CD4-positive, alpha-beta T cell treated with Interleukin-2 at 100 ng/mL for 4 hours (primary cell): ENCODE data around the gene C2CD4C.
A peak's percentile ranks its signal among the peaks of the same experiment; 100 is the strongest.
"Not testable (repeated sequence)": the region's sequence is repeated elsewhere in the genome, so short reads cannot be mapped to it uniquely, and the experiment has no call there.

Source experiments
- DNase-seq: peaks from one replicate; pipeline ENCODE4 v3.0.0-alpha.2; 2020; ENCODE audit warnings: low spot score

The C2CD4C gene

GRCh38 chr19:398719-399118, 10.2 kb downstream of the C2CD4C start:
- no peak for DNase-seq

GRCh38 chr19:397941-398706, 10.8 kb downstream of the C2CD4C start:
- no peak for DNase-seq

- no peak for DNase-seq
Observed at GRCh38 chr19:397321-397720, 11.6 kb downstream of the C2CD4C start.

- DNase-seq: no peak
Observed at GRCh38 chr19:395467-395866, 13.5 kb downstream of the C2CD4C start.

GRCh38 chr19:394857-395256, 14.1 kb downstream of the C2CD4C start:
- DNase-seq: not testable (repeated sequence)

GRCh38 chr19:393560-393959, 15.4 kb downstream of the C2CD4C start:
- DNase-seq: not testable (repeated sequence)

- no peak for DNase-seq
Observed at GRCh38 chr19:392375-392970, 16.5 kb downstream of the C2CD4C start.

- DNase-seq: no peak
Observed at GRCh38 chr19:391726-392374, 17.1 kb downstream of the C2CD4C start.

GRCh38 chr19:391207-391557, 17.8 kb downstream of the C2CD4C start:
- DNase-seq: no peak

- DNase-seq: no peak
Observed at GRCh38 chr19:390386-391206, 18.4 kb downstream of the C2CD4C start.

GRCh38 chr19:389935-390289, 19.0 kb downstream of the C2CD4C start:
- no peak for DNase-seq

- DNase-seq: no peak
Observed at GRCh38 chr19:389255-389934, 19.6 kb downstream of the C2CD4C start.

- DNase-seq: no peak
Observed at GRCh38 chr19:388691-389090, 20.3 kb downstream of the C2CD4C start.

- DNase-seq: no peak
Observed at GRCh38 chr19:387777-388176, 21.2 kb downstream of the C2CD4C start.

- not testable (repeated sequence) for DNase-seq
Observed at GRCh38 chr19:386632-387301, 22.2 kb downstream of the C2CD4C start.

- not testable (repeated sequence) for DNase-seq
Observed at GRCh38 chr19:386189-386588, 22.8 kb downstream of the C2CD4C start.

- DNase-seq: no peak
Observed at GRCh38 chr19:384799-385169, 24.2 kb downstream of the C2CD4C start.

- no peak for DNase-seq
Observed at GRCh38 chr19:383922-384798, 24.8 kb downstream of the C2CD4C start.

- no peak for DNase-seq
Observed at GRCh38 chr19:383040-383439, 25.9 kb downstream of the C2CD4C start.

GRCh38 chr19:382578-382977, 26.4 kb downstream of the C2CD4C start:
- peak; percentile 57 for DNase-seq
